GM15510 (cell line): ENCODE measurements around the gene CDH4.

Source experiments
- POLR2A ChIP-seq: IDR thresholded peaks from 3 replicates; pipeline ENCODE4 v1.6.1; 2011; ENCODE audit warnings: borderline replicate concordance; ENCODE audit not compliant: insufficient read length; ENCODE audit errors: extremely low read depth

CDH4 gene

DNA sequence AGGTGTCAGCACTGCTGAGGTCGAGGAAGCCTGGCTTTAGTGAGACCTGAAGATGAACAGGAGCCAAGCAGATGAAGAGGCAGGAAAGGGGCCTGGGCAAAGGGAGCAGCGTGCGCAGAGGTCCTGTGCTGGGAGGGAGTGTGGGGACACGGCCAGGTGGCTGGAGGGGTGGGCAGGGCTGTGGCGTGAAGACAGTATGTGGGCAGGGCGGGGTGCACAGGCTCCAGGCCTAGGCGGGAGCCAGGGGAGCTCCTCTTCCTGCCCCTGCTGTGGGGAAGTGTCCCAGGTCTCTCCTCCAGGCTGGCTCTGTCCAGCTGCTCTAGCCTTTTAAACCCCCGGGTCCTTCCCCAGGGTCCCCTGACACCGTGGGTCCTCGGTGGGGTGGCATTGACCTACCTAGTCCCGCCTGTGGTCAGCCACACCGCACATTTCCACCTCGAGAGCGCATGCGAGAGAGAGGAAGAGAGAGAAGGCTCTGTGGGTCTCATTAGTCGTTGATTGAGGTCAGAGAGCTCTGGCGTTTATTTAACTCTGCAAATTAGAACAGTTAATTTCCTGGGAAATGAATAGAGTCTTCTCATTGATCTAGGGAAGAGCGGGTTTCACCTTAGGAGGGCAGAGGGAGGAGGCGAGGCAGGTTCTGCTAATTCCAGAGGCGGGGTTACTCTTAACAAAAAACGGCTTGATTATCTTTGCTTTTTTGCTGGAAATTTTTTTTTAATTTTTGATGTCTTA, 68.8 kb downstream of the CDH4 start:
- no peak for TF ChIP-seq POLR2A

DNA sequence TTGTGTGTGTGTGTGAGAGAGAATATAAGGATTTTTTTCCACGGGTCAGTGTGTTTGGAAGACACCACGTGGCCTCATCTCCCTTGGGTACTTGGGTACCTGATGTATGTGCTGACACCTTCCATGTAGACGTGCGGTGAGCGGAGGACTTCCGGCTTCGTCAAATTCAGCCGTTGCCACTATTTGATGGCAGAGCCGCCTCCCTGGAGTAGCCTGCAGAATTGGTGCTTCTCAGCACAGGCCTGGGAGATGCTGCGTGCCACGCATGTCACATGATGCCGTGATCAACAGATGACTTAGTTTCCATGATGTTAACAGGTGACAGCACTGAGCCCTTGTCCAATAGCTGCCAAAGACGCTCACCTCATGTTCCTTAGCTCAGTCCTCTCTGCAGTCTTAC, 69.4 kb downstream of the CDH4 start:
- TF ChIP-seq POLR2A, result no peak

DNA sequence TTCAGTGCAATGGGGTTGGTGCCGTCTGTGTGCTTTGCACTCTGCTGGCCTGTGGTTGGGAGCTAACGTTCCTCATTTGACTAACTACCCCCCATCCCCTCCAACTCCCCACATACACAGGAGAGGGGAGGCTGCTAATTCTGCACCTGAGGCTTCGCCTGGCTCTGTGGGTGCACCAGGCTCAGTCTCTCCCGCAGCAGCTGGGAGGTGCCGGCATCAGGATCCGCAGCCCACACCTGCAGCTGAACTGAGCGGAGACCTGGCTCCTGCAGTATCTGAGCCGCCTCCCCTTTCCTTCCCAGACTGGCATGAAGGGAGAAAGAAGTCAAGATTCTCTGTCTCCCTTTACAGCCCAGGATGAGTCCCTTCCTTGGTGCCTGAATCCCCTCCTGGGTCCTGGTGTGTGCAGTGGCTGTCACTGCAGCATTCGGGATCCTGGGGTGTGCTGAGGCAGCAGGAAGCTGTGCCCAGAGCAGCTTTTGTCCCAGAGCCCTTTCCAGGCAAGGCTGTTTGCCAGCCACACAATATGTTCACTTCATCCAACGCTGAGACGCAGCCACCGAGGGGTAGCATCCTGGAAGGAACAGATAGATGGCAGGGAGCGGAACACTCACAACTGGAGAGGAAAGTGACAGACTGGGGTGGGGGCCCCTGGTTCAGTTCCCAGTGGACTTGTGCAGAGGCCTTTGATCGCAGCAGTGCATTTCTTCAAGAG, 70.2 kb downstream of the CDH4 start:
- no peak for TF ChIP-seq POLR2A

DNA sequence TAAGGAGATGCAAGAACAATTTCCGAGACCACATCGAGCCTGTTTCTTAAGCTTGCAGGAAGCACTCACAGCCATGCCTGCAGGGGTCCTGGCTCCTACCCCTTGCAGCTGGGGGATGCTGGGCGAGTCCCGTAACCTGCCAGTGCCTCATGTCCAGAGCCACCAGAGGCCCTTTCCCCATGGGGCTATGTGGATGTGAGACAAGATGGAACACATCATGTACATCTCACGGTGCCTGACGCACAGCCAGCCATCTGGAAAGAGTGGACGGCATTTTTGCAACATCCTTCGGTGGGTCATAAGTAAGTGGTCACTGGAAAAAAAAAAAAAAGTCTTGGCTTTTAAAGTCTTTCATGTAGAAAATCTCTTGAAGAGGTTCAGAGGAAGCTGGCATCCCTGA, 72.8 kb downstream of the CDH4 start:
- TF ChIP-seq POLR2A, result no peak

DNA sequence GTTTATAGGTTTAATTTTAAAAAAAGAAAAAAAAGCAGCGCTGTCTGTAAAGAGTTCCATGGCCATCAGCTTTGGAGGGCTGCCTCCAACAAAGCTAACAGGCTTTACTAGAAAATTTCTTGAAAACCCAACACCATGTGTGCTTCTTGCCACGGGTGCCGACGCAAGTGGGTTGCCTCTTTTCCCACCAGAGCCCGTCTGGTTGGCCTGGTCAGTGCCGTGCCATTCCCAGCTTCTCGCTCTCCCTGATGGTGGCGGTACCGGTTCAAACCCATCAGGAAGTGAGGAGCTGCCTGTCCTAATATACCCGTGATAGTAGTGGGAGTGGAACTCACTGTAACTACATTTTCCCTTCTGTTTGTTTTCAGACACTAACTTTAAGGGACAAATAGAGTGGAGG, 73.7 kb downstream of the CDH4 start:
- no peak for TF ChIP-seq POLR2A

DNA sequence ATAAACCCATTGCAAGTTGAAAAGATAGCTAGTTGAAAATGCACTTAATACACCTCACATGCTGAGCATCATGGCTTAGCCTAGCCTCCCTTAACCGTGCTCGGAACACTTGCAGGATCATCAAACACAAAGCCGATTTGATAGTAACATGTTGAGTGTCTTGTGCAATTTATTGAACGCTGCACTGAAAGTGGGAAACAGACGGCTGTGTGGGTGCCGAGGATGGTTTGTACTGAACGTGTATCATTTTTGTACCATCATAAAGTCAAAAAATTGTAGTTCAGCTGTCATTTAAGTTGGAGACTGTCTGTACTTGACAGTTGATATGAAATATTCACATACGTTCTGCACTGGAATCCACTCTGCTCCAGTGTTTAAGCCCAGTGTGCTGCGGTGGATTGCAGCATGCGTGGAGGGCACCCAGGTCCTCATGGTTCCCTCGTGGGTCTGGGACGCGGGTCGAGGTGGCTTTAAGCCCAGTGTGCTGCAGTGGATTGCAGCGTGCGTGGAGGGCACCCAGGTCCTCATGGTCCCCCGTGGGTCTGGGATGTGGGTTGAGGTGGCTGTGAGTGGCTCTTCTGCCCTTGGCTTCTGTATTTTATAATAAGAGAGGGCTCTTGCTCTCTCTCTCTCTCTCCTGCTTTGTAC, 77.0 kb downstream of the CDH4 start:
- TF ChIP-seq POLR2A, result no peak

DNA sequence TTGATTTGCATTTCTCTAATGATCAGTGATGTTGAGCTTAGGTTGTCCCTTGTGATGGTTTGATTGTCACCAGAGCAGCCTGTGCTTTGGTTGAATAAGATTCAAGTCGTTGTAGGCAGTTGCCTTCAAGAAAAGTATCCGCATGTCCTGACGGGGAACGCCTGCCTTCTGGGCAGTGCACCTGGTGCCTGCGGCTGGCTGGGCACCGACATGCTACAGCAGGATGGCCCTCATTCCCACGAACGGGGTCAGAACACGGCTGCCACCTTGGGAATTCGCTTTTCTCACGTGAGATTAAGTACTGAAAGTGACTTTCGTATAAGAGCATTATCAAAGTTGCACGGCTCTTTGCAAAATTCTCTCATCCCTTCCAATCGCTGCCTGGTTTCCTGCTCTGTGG, 78.4 kb downstream of the CDH4 start:
- no peak for TF ChIP-seq POLR2A

DNA sequence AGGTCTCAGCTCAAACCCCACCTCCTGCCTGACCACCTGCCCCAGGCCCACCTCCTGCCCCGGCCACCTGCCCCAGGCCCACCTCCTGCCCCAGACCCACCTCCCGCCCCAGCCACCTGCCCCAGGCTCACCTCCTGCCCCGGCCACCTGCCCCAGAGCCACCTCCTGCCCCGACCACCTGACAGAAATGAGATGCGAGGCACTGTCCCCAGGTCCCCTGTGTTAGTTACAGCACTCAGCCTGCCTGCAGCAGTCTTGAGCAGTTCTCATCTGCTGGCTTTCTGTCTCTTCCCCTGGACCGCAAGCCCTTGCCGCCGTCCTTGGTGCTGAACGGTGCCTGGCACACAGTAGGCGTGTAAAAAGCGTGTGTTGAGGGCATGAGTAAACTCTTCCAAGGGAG, 79.5 kb downstream of the CDH4 start:
- no peak for TF ChIP-seq POLR2A

DNA sequence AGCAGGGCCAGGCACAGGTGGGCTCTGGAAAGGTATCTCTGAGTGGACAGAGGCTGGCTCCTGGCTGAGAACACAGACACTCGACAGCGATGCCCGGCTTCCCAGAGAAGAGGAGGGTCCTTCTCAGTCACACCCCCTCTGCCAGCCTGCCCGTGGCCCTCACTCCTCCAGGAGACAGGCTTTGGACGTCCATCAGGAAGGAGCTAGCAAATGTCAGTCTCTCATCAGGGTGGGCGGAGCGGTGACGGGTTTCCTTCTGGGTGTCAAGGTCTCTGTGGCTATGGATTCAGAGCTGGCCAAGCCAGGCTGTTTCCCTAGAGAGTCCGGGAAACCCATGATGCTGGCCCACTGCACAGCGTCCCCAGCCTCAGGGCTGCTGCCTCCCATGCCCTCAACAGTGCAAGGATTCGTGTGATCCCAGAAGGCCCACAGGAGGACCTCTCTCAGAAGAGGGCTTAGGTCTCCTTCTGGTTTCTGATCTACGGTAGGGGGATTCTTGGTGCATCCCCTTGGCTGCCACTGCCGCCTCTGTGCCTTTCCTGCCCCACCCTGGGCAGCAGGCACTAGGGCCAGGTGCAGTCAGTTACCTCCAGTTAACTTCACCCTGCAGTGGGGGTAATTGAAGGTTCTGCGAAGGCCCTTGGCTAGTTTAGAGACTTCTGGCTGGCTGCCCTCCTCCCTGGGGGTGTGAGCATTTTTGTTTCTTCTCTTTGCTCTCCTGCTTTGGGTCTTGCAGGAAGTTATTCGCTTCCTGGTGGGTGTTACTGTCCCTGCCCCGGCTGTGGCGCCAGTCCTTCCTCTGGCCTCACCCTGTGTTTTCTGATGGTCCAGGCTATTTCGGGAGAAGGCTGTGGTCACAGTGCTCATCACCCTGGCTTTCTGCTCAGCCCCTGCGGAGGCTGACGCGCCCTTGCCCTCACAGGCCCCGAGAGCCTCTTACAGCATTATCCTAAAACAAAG, 80.2 kb downstream of the CDH4 start:
- no peak for TF ChIP-seq POLR2A

DNA sequence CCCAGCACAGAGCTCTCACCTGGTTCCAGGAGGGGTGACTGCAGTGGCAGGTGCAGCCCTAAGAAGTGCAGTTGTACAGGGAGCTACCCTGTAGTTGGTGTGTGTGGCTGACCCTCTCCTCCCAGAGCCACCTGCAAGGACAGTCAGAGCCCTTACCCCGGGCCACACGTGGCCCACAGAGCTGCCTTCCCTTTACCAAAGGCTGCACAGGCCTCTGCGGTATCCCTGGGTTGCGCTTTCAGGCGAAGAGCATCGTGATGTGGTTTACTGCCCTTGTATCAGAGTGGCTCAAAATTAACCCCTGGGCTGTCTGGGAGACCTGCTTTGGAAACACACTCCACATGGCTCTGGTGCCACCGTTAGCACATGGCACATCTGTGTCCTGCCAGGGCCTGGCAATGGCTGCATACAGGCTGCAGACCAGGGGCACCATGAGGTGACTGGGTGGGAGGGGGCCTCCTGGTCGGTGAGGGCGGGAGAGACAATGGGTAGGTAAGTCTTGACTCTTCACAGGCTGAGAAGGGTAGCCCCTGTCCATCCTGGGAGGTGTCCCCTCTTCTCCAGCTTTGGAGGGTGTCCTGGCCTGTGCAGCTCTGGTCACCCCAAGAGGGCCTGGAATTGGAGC, 81.5 kb downstream of the CDH4 start:
- no peak for TF ChIP-seq POLR2A

DNA sequence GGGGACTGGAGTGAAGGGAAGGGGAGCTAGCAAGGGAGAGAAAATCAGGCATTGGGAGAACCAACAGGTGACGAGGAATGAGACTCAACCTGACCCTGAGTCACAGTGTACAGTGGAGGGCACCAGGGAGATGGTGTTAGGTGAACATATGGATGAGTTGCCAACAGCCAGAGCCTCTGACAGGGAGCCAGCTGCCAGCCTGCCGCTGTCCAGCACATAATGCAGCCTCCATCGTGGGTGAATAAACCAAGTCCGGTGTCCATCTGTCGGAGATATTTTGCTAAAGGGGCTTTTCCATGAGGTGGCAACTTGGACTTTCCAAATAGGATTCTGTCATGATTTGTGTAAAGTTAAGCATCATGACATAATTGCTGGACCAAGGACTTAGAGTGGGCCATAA, 88.1 kb downstream of the CDH4 start:
- no peak for TF ChIP-seq POLR2A

DNA sequence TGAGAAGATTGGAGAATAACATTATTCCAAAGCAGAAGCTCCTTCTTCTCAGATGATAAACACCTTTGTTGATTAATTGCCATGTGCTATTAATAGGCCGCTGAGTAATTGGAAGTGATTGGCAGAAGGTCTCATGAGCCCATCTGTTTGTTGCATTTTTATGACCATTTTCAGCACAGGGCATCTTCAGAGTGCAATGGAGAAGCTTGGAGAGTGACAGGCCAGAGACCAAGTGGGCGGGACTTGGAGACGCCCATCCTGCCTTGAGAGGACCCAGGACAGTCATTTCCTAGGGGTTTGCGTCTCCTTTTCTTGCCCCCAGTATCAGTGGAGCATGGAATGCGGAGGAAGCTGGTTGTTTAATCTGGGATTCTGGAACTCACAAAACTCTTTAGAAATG, 89.5 kb downstream of the CDH4 start:
- TF ChIP-seq POLR2A, result no peak

DNA sequence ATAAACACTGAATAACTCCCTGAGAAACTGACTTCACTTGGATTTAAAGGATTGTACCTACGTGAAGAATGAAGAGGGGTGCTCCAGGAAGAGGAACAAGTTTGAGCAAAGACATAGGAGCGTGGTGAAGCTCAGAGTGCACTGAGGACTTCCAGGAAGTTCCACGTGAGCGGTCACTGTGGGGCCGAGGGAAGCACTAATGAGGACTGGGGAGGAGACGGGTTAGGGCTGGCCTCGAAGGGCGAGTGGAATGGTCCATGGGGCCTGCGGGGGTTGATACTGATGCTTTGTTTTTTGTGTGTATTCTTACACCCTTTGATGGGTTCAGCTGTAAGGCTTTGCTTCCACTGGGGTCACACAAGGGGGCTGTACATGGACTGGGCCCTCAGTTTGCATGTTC, 91.9 kb downstream of the CDH4 start:
- no peak for TF ChIP-seq POLR2A

DNA sequence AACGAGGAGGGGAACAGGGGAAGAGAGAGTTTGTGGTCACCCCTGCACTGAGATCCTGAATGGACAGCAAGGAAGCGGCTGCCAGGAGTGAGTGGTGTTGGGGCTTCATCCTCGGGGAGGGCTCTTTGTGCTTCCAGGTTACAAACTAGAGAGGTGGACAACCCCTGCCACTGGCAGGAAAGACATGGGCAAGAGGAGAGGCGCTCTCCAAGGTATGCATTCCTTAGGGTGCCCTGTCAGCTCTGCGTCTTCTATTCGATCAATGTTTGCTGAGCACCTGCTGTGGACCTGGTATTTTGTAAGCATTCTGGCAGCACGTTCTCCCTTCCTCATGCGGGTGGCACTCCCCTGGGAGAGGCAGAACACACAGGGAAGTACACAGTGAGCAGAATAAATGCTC, 93.6 kb downstream of the CDH4 start:
- no peak for TF ChIP-seq POLR2A

DNA sequence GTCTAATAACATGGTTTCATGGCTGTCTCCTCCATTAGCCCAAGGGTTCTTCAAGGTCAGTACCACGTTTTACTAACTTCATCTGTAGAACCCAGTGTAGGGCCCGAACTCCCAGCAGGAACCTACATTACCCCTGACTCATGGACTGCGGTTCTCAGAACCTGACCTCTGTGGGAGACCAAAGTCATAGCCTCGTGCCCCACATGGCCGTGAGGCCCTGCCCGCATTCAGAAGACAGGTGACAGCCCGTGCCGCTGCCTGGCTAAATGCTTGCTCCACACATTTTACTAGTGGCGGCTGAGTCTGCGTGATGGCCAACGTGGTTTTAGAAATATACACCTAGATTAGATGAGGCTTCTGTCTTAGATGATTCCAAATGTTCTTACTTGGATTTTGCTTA, 94.9 kb downstream of the CDH4 start:
- TF ChIP-seq POLR2A, result no peak

DNA sequence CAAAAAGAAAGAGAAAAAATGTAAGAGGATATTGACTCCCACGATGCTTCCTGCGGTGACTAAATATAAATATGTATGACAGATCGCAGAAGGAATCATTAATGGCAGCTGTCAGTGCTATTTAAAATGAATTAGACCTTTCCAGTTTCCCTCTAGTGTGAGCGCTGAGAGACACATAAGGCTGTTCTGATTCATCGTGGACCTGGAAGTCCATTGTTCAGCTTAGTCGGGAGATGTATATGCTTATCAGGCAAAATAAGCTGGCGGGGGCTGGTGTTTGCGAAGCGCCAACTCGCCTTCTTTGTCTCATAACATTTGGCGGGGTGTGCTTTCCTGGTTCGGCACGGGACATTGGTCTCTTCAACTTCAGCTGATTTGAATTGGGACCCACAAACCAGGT, 95.4 kb downstream of the CDH4 start:
- no peak for TF ChIP-seq POLR2A
